HEK293T (cell line): ENCODE data around the gene KNL1.

Experiments
- CTBP1 ChIP-seq: fragments of 450-650 bp; IDR thresholded peaks from 2 replicates; pipeline ENCODE4 v1.6.1; 2016; ENCODE audit warnings: borderline replicate concordance
- FOXA1 ChIP-seq: fragments of 450-650 bp; IDR thresholded peaks from 2 replicates; pipeline ENCODE4 v1.6.1; 2016; ENCODE audit warnings: mild to moderate bottlenecking
- FOXK2 ChIP-seq: fragments of 450-650 bp; IDR thresholded peaks from 2 replicates; pipeline ENCODE4 v1.6.1; 2016; ENCODE audit warnings: mild to moderate bottlenecking
- FOXM1 ChIP-seq: fragments of 450-650 bp; IDR thresholded peaks from 2 replicates; pipeline ENCODE4 v1.6.1; 2017; ENCODE audit warnings: mild to moderate bottlenecking, borderline replicate concordance
- NFRKB ChIP-seq: fragments of 450-650 bp; IDR thresholded peaks from 2 replicates; pipeline ENCODE4 v1.6.1; 2016; ENCODE audit warnings: mild to moderate bottlenecking, moderate library complexity
- PKNOX1 ChIP-seq: fragments of 450-650 bp; IDR thresholded peaks from 2 replicates; pipeline ENCODE4 v1.6.1; 2016
- SP1 ChIP-seq: fragments of 450-650 bp; IDR thresholded peaks from 2 replicates; pipeline ENCODE4 v1.6.1; 2017

DNA sequence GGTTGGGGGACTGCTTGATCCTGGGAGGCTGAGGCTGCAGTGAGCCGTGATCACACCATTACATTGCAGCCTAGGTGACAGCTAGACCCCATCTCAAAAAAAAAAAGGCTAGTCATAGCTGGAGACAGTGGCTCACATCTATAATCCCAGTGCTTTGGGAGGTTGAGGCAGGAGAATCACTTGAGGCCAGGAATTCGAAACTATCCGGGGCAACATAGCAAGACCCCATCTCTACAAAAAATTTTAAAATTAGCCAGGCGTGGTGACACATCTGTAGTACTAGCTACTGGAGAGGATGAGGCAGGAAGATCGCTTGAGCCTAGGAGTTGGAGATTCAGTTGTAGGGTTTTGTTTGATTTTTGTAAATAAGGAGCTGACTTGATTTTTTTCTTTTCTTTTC lies 45.6 kb downstream of the KNL1 start:
- TF ChIP-seq FOXM1 (no peak), SP1 (no peak), PKNOX1 (no peak), FOXK2 (no peak), FOXA1 (no peak), NFRKB (no peak), CTBP1 (no peak)
